ENCODE measurements around the gene CCDC116.
"Not testable (repeated sequence)": the region's sequence is repeated elsewhere in the genome, so short reads cannot be mapped to it uniquely, and the experiment has no call there.

The CCDC116 gene

GRCh38 chr22:21631025-21631424, 1.5 kb upstream of the CCDC116 start:
- DNase-seq (ENCODE audit: low spot score), result no peak

DNA sequence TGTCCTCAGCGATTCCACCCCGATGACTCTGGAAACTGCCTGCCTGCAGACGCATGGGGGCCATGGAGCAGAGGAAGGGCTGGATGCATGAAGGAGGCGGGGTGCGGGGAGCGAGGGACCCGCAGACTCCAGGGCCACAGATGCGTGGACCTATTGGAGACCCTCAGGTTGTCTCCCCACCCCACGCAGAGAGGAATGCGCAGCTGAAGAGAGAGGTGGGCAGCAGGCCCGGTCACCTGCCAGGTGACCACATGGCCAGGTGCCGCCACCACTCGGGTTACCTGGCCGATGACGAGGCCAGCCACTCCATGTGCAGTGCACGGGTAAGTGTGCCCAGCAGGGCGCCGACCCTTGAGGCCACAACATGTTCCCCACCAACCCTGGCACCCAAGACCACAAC, 371 bp downstream of the CCDC116 start:
- DNase-seq (ENCODE audit: low spot score), result no peak

- DNase-seq (ENCODE audit: low spot score), result no peak
These were observed 921 bp downstream of the CCDC116 start for GRCh38 chr22:21633481-21633880.

GRCh38 chr22:21634081-21634480, 1.5 kb downstream of the CCDC116 start:
- no peak for DNase-seq (ENCODE audit: low spot score)

GRCh38 chr22:21634844-21635243, 2.3 kb downstream of the CCDC116 start:
- no peak for DNase-seq (ENCODE audit: low spot score)

DNA sequence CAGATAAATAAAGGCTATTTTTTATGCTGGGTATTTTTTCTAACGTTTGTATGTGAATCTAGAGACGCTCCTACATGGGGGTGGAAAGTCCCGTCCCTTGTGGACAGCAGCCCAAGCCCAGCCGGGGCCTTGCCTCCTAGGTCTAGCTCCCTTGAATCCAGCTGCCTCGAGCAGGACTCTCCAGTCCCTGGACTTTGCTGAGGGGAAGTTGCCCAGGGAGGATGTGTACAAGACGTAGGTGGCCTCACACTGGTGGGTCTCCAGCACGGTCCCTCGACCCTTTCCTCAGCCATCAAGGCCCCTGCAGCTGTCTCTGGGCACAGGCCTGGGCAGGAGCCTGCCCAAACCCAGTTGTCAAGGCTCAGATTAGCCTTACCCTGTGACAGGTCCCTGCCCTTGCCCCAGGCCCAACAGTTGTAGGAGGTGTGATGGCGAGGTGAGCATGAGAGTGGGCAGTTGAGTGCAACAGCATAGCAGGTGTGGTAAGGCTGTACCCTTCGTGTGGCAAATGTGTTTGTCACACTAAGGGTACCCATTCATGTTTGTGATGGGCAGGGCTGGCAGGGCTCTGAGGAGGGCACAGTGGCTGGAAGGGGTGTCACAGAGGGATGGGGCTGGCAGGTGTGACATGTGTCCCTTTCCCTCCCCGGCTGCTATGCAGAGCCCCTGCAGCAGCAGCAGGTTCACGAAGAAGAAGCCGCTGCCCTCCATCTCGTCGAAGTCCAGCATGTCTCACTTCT, 3.4 kb downstream of the CCDC116 start:
- no peak for DNase-seq (ENCODE audit: low spot score)

DNA sequence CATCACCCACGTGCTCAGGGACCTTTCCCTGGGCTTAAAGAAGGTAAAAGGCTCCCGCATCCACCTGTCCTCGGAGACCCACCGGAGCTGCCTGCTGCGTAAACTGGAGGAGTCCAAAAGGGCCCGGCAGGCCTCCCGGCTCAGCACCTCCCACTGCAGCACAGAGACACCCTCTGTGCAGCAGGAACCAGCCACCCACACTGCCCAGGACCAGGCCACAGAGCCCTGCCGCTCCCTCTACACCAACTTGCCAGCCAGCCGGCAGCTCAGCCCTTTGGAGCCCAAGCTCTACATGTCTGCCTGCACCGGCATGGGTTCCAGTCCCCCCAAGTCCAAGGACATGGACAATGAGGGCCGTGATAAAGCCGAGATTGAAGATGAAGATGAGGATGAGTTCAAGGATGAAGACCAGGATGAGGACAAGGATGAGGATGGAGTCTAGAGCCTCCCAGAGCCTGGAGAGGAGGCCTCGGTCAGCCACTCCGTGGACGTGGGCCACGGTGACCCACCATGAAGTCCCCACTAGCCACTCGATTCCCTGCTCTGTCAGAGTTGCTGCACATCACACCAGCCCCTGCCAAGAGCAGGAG, 4.2 kb downstream of the CCDC116 start:
- DNase-seq (ENCODE audit: low spot score), result no peak

GRCh38 chr22:21637450-21637849, 4.9 kb downstream of the CCDC116 start:
- not testable (repeated sequence) for DNase-seq (ENCODE audit: low spot score)

GRCh38 chr22:21639359-21639758, 6.8 kb downstream of the CCDC116 start:
- DNase-seq (ENCODE audit: low spot score), result no peak

DNA sequence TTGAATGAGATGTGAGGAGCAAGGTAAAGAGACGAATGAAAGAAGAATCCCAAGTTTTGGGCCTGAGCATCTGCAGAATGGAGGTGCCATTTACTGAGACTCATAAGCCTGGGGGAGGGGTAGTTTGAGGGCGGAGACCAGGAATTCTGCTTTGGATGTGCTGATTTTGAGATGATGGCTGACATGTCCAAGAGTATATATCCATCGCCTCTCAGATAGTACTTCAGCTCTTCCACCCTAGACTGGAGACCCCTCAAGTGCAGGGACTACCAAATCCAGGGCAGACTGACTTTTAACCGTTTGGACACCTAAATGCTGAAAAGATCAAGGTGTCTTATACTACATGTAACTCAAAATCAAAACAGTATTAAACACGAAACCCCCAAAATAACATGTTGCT, 8.2 kb downstream of the CCDC116 start:
- DNase-seq (ENCODE audit: low spot score), result no peak

DNA sequence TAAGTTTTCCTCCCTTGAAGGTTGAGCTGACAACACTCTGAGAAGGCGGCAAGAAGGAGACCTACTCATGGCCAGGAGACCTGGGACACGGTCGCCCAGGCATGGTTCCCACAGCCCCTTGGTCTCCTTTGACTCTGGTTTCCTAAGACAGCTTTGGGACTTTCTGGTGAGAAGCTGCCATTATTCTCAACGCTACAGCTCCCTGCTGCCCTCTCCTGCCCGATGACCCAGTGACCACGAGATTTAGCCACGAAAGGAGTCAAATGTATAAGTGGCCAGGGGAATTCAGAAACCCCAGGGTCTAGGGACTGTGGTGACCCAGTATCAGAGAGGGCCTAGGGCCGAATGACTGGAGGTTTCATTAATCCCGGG, 8.8 kb downstream of the CCDC116 start:
- no peak for DNase-seq (ENCODE audit: low spot score)

DNA sequence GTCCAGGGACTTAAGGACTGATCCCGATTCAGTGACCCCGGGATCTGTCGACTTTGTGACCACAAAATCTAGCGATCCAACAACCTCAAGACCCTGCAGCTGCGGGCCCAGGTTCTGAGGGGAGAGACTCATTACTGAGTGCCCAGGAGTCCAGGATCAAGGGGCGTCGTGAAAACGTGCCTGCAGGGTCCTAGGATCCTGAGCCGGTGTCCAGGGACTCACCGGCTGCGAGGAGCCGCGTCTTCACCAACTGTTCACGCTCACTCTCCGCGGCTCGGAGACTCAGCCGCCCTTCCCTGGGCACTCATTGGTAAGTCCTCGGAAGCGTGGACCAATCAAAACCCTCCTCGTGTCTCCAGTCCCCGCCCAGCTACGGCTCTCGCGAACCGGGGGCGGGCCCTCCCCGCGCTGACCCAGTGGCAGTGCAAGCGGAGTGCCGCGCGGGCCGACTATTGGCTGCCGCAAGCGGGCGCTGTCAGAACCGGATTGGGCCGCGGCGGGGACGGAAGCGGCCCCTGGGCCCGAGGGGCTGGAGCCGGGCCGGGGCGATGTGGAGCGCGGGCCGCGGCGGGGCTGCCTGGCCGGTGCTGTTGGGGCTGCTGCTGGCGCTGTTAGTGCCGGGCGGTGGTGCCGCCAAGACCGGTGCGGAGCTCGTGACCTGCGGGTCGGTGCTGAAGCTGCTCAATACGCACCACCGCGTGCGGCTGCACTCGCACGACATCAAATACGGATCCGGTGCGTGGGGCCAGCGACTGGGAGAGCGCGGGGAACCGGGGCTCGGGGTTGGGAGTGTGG, 9.4 kb downstream of the CCDC116 start, which contains the start of gene SDF2L1:
TSS of gene SDF2L1 (plus strand) at position 514 of the 795 bp plus-strand sequence. CDS start at position 549, 35 bp downstream.
- DNase-seq (ENCODE audit: low spot score), result peak; percentile 99

DNA sequence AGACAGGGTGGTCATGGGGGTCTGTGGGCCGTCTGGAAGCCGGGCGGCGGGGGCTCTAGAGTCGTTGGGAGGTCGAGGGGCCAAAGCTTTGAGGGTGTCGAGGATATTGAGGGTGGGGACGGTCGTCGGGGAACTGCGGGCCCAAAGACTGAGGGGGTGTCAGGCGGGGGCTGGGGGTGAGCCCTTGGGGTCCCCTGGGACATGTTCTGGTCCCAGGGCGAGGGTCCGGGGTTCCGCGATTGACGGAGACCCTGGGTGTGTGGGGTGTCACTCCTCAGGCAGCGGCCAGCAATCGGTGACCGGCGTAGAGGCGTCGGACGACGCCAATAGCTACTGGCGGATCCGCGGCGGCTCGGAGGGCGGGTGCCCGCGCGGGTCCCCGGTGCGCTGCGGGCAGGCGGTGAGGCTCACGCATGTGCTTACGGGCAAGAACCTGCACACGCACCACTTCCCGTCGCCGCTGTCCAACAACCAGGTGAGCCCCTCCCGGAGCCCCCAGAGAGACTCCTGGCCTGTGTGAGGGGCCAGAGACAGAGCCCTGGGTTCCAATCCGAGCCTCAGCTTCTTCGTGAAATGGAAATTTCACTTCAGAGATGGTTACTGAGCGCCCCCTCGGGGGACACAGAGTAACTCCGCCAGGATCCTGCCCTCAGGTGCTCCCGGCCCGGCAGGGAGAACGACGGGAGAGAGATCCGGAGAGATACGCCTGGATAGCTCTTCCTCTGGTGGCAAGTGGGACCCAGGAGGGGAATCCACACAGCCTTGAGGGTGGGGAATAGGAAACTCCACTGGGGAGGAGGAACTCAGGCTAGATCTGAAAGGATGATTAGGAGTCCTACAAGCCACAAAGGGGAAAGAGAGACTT, 10.3 kb downstream of the CCDC116 start:
- peak; percentile 72 for DNase-seq (ENCODE audit: low spot score)

- DNase-seq (ENCODE audit: low spot score), result no peak
These were observed 11.2 kb downstream of the CCDC116 start for GRCh38 chr22:21643533-21644357.

GRCh38 chr22:21645513-21645912, 13.0 kb downstream of the CCDC116 start:
- DNase-seq (ENCODE audit: low spot score), result not testable (repeated sequence)

- peak; percentile 84 for DNase-seq (ENCODE audit: low spot score)
These were observed 14.3 kb downstream of the CCDC116 start for GRCh38 chr22:21646608-21647590.

GRCh38 chr22:21650280-21650679, 17.7 kb downstream of the CCDC116 start:
- no peak for DNase-seq (ENCODE audit: low spot score)

DNA sequence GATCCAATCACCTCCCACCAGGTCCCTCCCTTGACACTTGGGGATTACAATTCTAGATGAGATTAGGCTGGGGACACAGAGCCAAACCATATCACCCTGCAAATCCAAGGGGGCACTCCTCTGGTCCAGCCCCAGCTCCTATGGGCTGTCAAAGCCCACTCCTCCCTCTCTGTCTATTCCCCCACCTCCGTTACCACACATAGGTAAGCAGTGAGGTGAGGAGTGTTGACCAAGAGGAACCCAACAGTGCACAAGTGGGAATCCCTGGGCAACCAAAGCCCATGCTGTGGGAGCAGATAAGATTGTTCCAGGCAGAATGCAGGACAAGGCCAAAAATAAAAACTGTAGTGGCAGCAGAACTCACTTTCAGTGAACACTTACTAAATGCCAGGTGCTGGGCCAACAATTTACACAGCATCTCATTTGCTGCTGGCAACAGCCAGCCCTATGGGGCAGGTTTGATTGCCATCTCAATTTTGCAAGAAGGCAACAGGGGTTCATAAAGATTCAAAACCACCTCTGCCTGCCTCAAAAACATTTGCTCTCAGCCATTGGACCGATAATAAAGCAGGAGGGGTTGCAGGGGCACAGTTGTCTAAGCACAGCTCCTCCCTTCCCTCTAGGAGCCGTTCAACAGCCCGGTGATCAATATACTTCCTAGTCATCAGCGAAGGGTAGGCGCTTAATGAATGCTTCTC, 18.4 kb downstream of the CCDC116 start:
- no peak for DNase-seq (ENCODE audit: low spot score)

DNA sequence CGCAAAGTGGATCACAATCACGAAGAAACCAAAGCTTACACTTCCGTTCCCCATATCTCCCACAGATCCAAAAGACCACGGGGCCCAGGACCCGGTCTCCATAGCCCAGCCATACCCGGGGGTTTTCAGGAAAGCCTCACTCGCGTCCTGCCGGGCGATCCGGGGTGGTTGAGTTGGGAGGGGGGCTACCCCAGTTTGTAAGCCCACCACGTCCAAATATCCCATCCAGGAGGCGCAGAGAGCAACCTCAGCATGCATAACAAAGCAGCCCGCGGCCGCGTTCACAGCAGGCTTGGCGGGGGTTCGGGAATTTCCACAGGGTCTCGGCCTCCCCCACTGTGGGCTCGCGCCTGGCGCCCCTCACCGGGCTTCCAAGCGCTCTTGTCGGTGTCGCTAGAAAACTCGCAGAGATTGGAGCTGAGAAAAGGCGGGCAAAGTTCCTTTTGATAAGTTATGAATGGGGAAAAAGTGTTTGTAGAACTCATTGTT, 19.0 kb downstream of the CCDC116 start:
- DNase-seq (ENCODE audit: low spot score), result no peak
